NB4 (cell line): ENCODE data around the gene MYO7A.

ENCODE experiments used
- TF ChIP-seq, protein P1 (sequence below): IDR thresholded peaks from one replicate; pipeline ENCODE4 v1.5.1; 2012; ENCODE audit warnings: low read depth, low read length
- TF ChIP-seq, protein P2 (sequence below): IDR thresholded peaks from 2 replicates; pipeline ENCODE4 v1.6.1; 2011; ENCODE audit warnings: low read depth, low read length

DNA sequence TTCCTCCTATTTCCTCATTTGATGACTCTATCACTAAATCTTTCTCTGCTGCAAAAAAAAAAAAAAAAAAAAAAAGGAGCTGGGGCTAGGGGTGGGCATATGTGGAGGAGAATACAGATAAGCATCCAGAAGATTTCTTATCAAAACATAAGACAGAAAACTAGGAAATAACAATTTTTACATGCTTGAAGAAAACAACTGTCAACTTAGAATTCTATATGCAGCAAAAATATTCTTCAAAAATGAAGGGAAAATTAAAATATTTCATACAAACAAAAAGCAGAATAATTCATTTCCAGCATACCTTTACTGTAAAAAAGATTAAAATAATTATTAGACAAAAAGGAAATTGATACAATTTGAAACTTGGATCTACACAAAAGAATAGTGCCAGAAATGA is 134.8 kb downstream of the MYO7A start:
- TF ChIP-seq, protein P1, sequence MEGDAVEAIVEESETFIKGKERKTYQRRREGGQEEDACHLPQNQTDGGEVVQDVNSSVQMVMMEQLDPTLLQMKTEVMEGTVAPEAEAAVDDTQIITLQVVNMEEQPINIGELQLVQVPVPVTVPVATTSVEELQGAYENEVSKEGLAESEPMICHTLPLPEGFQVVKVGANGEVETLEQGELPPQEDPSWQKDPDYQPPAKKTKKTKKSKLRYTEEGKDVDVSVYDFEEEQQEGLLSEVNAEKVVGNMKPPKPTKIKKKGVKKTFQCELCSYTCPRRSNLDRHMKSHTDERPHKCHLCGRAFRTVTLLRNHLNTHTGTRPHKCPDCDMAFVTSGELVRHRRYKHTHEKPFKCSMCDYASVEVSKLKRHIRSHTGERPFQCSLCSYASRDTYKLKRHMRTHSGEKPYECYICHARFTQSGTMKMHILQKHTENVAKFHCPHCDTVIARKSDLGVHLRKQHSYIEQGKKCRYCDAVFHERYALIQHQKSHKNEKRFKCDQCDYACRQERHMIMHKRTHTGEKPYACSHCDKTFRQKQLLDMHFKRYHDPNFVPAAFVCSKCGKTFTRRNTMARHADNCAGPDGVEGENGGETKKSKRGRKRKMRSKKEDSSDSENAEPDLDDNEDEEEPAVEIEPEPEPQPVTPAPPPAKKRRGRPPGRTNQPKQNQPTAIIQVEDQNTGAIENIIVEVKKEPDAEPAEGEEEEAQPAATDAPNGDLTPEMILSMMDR = no peak
- TF ChIP-seq, protein P2, sequence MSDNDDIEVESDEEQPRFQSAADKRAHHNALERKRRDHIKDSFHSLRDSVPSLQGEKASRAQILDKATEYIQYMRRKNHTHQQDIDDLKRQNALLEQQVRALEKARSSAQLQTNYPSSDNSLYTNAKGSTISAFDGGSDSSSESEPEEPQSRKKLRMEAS = no peak
